Keratinocyte (primary cell): ENCODE measurements around the gene CLECL1. TPM values are rescaled to one million over a fixed set of nuclear protein-coding genes. Genes with fewer than 3 reads are reported as not detected.

Source experiments
- DNase-seq: peaks from one replicate; pipeline ENCODE4 v3.0.0-alpha.2; 2011; ENCODE audit warnings: low read depth, missing footprints, low spot score
- FAIRE-seq: peaks from 2 replicates; lab custom pipeline; 2011; peaks lifted over from hg19 to GRCh38; lab: Jason Lieb, UNC
- H2AFZ ChIP-seq: 2 replicates; pipeline ENCODE4 v1.6.0; 2012; ENCODE audit warnings: low read length, control low read depth, inconsistent platforms; ENCODE audit not compliant: control insufficient read depth
- H3K27ac ChIP-seq: 2 replicates; pipeline ENCODE4 v1.5.1; 2011; ENCODE audit warnings: low read length; ENCODE audit not compliant: control insufficient read depth, insufficient read depth
- H3K27me3 ChIP-seq: 3 replicates; pipeline ENCODE4 v1.6.0; 2011; ENCODE audit warnings: low read length; ENCODE audit not compliant: control insufficient read depth, insufficient read depth; ENCODE audit errors: extremely low read depth
- H3K36me3 ChIP-seq, 2 experiments: 2 replicates in 1 of 2; 3 replicates in 1 of 2; pipeline ENCODE4 v1.5.1; 2011; ENCODE audit warnings: low read length in 2 of 2, mild to moderate bottlenecking in 1 of 2; ENCODE audit not compliant: control insufficient read depth in 2 of 2, insufficient read depth in 2 of 2; ENCODE audit errors: extremely low read depth in 1 of 2
- H3K4me1 ChIP-seq: 3 replicates; pipeline ENCODE4 v1.5.1; 2011; ENCODE audit warnings: low read length; ENCODE audit not compliant: control insufficient read depth, insufficient read depth; ENCODE audit errors: extremely low read depth
- H3K4me2 ChIP-seq: 3 replicates; pipeline ENCODE4 v1.6.0; 2011; ENCODE audit warnings: low read depth, low read length; ENCODE audit not compliant: control insufficient read depth, insufficient read depth; ENCODE audit errors: extremely low read depth
- H3K4me3 ChIP-seq, 3 experiments: fragments of 200-600 bp in 1 of 3; sonication (generic) in 1 of 3; 2 replicates in 2 of 3; 3 replicates in 1 of 3; pipeline ENCODE4 v1.5.1; 2011 to 2016; ENCODE audit warnings: low read length in 3 of 3, mild to moderate bottlenecking in 3 of 3, control low read depth in 2 of 3, inconsistent platforms in 1 of 3, low read depth in 1 of 3, mixed read lengths in 1 of 3, mixed run types in 1 of 3, moderate library complexity in 1 of 3; ENCODE audit not compliant: control insufficient read depth in 2 of 3, insufficient read depth in 2 of 3; ENCODE audit errors: extremely low read depth in 1 of 3
- H3K79me2 ChIP-seq: 2 replicates; pipeline ENCODE4 v1.6.0; 2012; ENCODE audit warnings: low read length; ENCODE audit not compliant: control insufficient read depth, insufficient read depth
- H3K9ac ChIP-seq: 3 replicates; pipeline ENCODE4 v1.6.0; 2011; ENCODE audit warnings: low read length; ENCODE audit not compliant: control insufficient read depth, insufficient read depth; ENCODE audit errors: extremely low read depth
- H3K9me1 ChIP-seq: 3 replicates; pipeline ENCODE4 v1.6.0; 2011; ENCODE audit warnings: low read length; ENCODE audit not compliant: control insufficient read depth, insufficient read depth; ENCODE audit errors: extremely low read depth
- H3K9me3 ChIP-seq: 2 replicates; pipeline ENCODE4 v1.5.1; 2012; ENCODE audit warnings: low read depth, low read length; ENCODE audit not compliant: control insufficient read depth
- H4K20me1 ChIP-seq: 3 replicates; pipeline ENCODE4 v1.6.0; 2011; ENCODE audit warnings: low read length; ENCODE audit not compliant: control insufficient read depth, insufficient read depth; ENCODE audit errors: extremely low read depth
- EZH2 ChIP-seq: IDR thresholded peaks from one replicate; pipeline ENCODE4 v1.6.1; 2012; ENCODE audit warnings: inconsistent platforms, mild to moderate bottlenecking, low read length, moderate library complexity
- dilution Hi-C: fragments of 300-500 bp; cut with MboI; formaldehyde crosslinking; loops from one replicate; pipeline ENCODE4 v1.7.0; 2020; ENCODE audit warnings: low sequenced_read_pairs; ENCODE audit not compliant: extremely low pct_ligation_motif_present
- polyA plus RNA-seq, 5 experiments: library from polyadenylated mRNA; depleted of rRNA in 3 of 5; stranded (reverse) in 3 of 5; stranded (forward) in 1 of 5; unstranded in 1 of 5; fragments of >200 nt; gene quantifications; 1 replicate in 1 of 5; 2 replicates in 3 of 5; 3 replicates in 1 of 5; pipeline versions ENCODE4 v1.2.1 to v1.2.3, GENCODE V29; 2011 to 2012; ENCODE audit warnings: missing spikeins in 2 of 5, low read depth in 1 of 5, low replicate concordance in 1 of 5
- TF ChIP-seq, protein P1 (sequence below), 3 experiments: IDR thresholded peaks in 1 of 3; conservative IDR thresholded peaks in 1 of 3; optimal IDR thresholded peaks in 1 of 3; 2 replicates in 2 of 3; 3 replicates in 1 of 3; pipeline versions ENCODE3 to v1.5.1; 2011; ENCODE audit warnings: low read length in 3 of 3, mild to moderate bottlenecking in 3 of 3, moderate library complexity in 2 of 3, control low read depth in 1 of 3, inconsistent platforms in 1 of 3; ENCODE audit not compliant: insufficient read depth in 2 of 3; ENCODE audit errors: extremely low read depth in 1 of 3

Gene CLECL1
- polyA plus RNA-seq, 1 donor (not counting 4 experiments of a cell fraction or from before 2014, with no cell fraction given), result not detected

DNA sequence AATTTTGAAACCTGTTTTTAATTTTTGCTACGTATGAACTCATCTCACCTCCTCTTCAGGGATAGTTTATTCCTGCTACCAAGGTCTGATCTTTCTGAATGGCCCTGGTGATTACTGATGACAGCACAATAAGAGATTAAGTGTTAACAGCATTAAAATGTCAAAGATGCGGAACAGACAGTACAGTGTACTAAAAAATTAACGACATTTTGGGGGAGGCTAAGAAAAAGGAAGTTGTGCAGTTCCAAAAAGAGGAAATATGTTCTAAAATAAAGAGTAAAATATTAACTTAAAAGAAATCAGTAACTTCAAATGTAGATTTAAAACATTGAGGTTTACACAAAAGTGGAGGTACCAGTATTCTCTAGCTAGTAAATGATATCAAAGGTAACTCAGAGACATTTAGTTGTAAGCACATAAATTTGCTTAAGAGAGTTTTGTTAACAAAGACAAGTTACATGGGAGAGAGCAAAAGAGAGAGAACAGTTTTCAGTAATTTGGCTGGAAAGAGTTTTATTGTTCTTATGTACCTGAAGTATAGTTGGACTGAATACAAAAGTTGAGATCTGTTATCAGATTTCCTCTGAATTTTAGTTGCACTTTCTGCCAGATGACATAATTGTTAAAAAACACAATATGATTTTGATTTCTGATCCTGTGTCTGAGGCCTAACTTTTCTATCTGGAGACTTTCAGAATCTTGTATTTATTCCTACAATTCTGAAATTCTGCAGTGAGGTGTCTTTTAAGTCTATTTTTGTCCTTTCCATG is 4.2 kb upstream of the CLECL1 start:
- DNase-seq, result no peak
- H3K9ac ChIP-seq, result no peak overlapping the region
- H3K4me1 ChIP-seq, result no peaks in the 10 kb centered on the region
- H3K36me3 ChIP-seq, result no peaks in the 10 kb centered on the region
- H3K9me1 ChIP-seq, result no peaks in the 10 kb centered on the region
- no peaks in the 10 kb centered on the region for H4K20me1 ChIP-seq
- no peak overlapping the region for H3K4me3 ChIP-seq
- no peaks in the 10 kb centered on the region for H3K27me3 ChIP-seq
- TF ChIP-seq, protein P1, sequence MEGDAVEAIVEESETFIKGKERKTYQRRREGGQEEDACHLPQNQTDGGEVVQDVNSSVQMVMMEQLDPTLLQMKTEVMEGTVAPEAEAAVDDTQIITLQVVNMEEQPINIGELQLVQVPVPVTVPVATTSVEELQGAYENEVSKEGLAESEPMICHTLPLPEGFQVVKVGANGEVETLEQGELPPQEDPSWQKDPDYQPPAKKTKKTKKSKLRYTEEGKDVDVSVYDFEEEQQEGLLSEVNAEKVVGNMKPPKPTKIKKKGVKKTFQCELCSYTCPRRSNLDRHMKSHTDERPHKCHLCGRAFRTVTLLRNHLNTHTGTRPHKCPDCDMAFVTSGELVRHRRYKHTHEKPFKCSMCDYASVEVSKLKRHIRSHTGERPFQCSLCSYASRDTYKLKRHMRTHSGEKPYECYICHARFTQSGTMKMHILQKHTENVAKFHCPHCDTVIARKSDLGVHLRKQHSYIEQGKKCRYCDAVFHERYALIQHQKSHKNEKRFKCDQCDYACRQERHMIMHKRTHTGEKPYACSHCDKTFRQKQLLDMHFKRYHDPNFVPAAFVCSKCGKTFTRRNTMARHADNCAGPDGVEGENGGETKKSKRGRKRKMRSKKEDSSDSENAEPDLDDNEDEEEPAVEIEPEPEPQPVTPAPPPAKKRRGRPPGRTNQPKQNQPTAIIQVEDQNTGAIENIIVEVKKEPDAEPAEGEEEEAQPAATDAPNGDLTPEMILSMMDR (optimal IDR thresholded peaks at IDR 0.05 in 1 of 3, IDR thresholded peaks at IDR 0.05 in 1 of 3, conservative IDR thresholded peaks at IDR 0.05 in 1 of 3; ENCODE audit: extremely low read depth in 1 of 3, insufficient read depth in 2 of 3, low read length in 3 of 3), result no peak
- no peak for TF ChIP-seq EZH2
- no peak overlapping the region for H3K27ac ChIP-seq
- H3K79me2 ChIP-seq, result no peaks in the 10 kb centered on the region
- dilution Hi-C loops, result no loop called here
- no peak overlapping the region for H2AFZ ChIP-seq
- FAIRE-seq, result no peak
- H3K9me3 ChIP-seq, result no peaks in the 10 kb centered on the region
- H3K4me2 ChIP-seq, result no peak overlapping the region

DNA sequence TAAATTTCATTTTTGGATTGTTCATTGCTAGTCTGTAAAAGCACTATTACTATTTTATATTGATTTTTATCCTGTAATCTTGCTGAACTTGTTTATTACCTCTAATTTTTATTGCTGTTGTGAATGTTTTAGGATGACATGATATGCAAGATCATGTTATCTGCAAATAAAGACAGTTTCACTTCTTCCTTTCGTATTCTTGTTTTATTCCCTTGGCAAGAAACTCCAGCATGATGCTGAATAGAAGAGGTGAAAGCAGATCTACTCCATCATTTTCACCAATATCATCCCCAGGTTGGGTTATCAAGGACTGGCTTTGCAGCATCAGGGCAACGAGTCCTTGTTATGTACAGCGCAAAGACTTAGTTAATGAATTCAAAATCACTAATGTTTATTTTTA is 2.7 kb upstream of the CLECL1 start:
- Histone ChIP-seq H3K4me3 (no peak overlapping the region), H3K4me1 (no peaks in the 10 kb centered on the region), H3K79me2 (no peaks in the 10 kb centered on the region), H3K27me3 (no peaks in the 10 kb centered on the region), H3K27ac (no peak overlapping the region), H2AFZ (no peak overlapping the region), H3K4me2 (no peak overlapping the region), H4K20me1 (no peaks in the 10 kb centered on the region), H3K9ac (no peak overlapping the region), H3K9me3 (no peaks in the 10 kb centered on the region), H3K9me1 (no peaks in the 10 kb centered on the region), H3K36me3 (no peaks in the 10 kb centered on the region)
- dilution Hi-C loops, result no loop called here
- DNase-seq, result no peak
- FAIRE-seq, result no peak
- TF ChIP-seq EZH2, result no peak
- TF ChIP-seq, protein P1 (optimal IDR thresholded peaks at IDR 0.05 in 1 of 3, IDR thresholded peaks at IDR 0.05 in 1 of 3, conservative IDR thresholded peaks at IDR 0.05 in 1 of 3; ENCODE audit: extremely low read depth in 1 of 3, insufficient read depth in 2 of 3, low read length in 3 of 3), result no peak
